ENCODE measurements around the gene LOXL3. TPM values are rescaled to one million over a fixed set of nuclear protein-coding genes. Genes with fewer than 3 reads are reported as not detected.

LOXL3 gene
- polyA plus RNA-seq, 1 donor from 2014 or later, result 20.1 TPM

DNA sequence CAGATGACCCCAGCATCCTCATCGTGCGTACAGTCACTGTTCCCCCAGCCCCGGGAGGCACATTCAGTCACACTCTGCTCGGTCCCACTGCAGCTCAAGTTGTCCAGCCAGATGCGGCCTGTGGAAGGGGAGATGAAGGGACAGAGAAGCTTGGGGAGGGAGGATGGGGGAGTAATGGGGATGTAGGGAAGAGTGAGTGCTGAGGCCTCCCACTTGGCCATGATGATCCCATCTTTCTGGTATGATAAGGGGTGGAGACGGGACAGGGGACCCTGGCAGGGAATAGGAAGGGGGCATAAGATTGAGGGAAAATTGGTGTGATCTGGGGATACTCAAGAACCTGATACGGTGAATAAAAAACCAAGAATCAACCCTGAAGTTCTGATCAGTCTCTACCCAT, 3.5 kb downstream of the LOXL3 start:
- Histone ChIP-seq H2AFZ (ENCODE audit: low read depth, low read length) (no peak overlapping the region), H3K4me2 (ENCODE audit: low read length) (no peak overlapping the region), H3K79me2 (replicated peaks; ENCODE audit: insufficient read depth, low read length) (no peaks in the 10 kb centered on the region), H3K27ac (ENCODE audit: low read length) (no peak overlapping the region), H3K9ac (ENCODE audit: low read length) (no peak overlapping the region), H4K20me1 (ENCODE audit: insufficient read depth) (no peaks in the 10 kb centered on the region), H3K36me3 (ENCODE audit: insufficient read depth, low read length) (no peaks in the 10 kb centered on the region), H3F3A (ENCODE audit: insufficient read depth, low read length, poor library complexity, severe bottlenecking) (no peaks in the 10 kb centered on the region), H3K27me3 (ENCODE audit: insufficient read depth, low read depth, low read length) (peaks cover 47% of the 10 kb centered on the region), H3K9me2 (ENCODE audit: insufficient read depth, low read length) (no peaks in the 10 kb centered on the region), H3K4me3 (ENCODE audit: low read length) (no peak overlapping the region), H3K9me3 (ENCODE audit: low read length) (no peaks in the 10 kb centered on the region)
- TF ChIP-seq EP300 (conservative IDR thresholded peaks at IDR 0.05; ENCODE audit: poor library complexity, severe bottlenecking) (no peak), POLR2AphosphoS5 (IDR thresholded peaks at IDR 0.05) (no peak), RAD21 (conservative IDR thresholded peaks at IDR 0.05) (no peak), SMC3 (conservative IDR thresholded peaks at IDR 0.05; ENCODE audit: poor library complexity) (no peak), TAF1 (IDR thresholded peaks at IDR 0.05; ENCODE audit: low read depth) (no peak), MXI1 (conservative IDR thresholded peaks at IDR 0.05; ENCODE audit: poor library complexity, severe bottlenecking) (no peak), EZH2 (IDR thresholded peaks at IDR 0.05; ENCODE audit: borderline replicate concordance, insufficient read depth, low read length, poor library complexity, severe bottlenecking) (no peak)
- TF ChIP-seq, protein P1, sequence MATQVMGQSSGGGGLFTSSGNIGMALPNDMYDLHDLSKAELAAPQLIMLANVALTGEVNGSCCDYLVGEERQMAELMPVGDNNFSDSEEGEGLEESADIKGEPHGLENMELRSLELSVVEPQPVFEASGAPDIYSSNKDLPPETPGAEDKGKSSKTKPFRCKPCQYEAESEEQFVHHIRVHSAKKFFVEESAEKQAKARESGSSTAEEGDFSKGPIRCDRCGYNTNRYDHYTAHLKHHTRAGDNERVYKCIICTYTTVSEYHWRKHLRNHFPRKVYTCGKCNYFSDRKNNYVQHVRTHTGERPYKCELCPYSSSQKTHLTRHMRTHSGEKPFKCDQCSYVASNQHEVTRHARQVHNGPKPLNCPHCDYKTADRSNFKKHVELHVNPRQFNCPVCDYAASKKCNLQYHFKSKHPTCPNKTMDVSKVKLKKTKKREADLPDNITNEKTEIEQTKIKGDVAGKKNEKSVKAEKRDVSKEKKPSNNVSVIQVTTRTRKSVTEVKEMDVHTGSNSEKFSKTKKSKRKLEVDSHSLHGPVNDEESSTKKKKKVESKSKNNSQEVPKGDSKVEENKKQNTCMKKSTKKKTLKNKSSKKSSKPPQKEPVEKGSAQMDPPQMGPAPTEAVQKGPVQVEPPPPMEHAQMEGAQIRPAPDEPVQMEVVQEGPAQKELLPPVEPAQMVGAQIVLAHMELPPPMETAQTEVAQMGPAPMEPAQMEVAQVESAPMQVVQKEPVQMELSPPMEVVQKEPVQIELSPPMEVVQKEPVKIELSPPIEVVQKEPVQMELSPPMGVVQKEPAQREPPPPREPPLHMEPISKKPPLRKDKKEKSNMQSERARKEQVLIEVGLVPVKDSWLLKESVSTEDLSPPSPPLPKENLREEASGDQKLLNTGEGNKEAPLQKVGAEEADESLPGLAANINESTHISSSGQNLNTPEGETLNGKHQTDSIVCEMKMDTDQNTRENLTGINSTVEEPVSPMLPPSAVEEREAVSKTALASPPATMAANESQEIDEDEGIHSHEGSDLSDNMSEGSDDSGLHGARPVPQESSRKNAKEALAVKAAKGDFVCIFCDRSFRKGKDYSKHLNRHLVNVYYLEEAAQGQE (IDR thresholded peaks at IDR 0.05; ENCODE audit: borderline replicate concordance), result no peak
- TF ChIP-seq, protein P2, sequence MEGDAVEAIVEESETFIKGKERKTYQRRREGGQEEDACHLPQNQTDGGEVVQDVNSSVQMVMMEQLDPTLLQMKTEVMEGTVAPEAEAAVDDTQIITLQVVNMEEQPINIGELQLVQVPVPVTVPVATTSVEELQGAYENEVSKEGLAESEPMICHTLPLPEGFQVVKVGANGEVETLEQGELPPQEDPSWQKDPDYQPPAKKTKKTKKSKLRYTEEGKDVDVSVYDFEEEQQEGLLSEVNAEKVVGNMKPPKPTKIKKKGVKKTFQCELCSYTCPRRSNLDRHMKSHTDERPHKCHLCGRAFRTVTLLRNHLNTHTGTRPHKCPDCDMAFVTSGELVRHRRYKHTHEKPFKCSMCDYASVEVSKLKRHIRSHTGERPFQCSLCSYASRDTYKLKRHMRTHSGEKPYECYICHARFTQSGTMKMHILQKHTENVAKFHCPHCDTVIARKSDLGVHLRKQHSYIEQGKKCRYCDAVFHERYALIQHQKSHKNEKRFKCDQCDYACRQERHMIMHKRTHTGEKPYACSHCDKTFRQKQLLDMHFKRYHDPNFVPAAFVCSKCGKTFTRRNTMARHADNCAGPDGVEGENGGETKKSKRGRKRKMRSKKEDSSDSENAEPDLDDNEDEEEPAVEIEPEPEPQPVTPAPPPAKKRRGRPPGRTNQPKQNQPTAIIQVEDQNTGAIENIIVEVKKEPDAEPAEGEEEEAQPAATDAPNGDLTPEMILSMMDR (IDR thresholded peaks at IDR 0.05; ENCODE audit: poor library complexity, severe bottlenecking), result no peak

DNA sequence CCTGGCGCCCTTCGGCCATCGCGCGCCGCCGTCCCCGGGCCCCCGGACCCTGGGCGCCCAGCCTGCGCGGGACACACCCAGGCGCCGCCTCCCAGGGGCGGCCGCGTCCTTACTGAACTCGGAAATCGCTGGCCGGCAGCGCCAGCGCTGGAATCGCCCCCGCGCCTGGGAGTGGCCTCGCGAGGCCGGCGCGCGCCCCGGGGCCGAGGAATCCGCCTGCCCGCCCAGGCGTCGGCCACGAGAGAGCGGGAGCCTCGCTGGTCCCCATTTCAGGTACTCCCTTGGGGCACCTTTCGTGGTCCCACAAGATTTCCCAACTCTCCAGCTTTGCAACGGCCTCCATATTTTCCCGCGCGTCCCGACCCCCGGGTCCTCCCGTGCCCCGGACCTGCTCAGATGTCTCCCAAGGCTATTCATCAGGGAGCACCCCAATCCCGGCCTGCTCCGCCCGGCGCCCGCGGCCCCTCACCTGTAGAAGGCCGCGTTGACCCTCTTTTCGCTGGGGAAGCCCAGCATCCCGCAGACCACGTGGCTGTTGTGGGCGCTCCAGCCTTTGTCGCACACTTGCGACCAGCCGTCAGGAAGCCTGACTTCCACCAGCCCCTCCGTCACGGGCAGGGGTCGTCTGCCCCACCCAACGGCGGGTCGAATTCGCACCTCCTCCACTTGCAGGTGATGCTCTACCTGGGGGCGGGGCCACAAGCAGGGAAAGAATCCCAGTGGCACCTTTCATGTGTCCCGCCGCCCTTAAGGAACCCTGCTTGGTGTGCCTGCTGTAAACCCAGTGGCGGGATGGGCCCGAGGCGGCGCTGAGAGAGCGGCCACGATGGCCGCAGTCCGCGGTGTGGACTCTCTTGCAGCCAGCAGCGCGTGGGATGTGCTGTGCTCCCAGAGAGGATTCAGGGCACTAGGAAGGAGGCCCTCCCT, 4.6 kb downstream of the LOXL3 start:
- peak overlapping the region; percentile 55 for H3K4me3 ChIP-seq (ENCODE audit: low read length)
- H3K9ac ChIP-seq (ENCODE audit: low read length), result no peak overlapping the region
- no peaks in the 10 kb centered on the region for H3K36me3 ChIP-seq (ENCODE audit: insufficient read depth, low read length)
- H3K9me2 ChIP-seq (ENCODE audit: insufficient read depth, low read length), result no peaks in the 10 kb centered on the region
- no peaks in the 10 kb centered on the region for H4K20me1 ChIP-seq (ENCODE audit: insufficient read depth)
- TF ChIP-seq SMC3 (conservative IDR thresholded peaks at IDR 0.05; ENCODE audit: poor library complexity), result no peak
- no peak for TF ChIP-seq RAD21 (conservative IDR thresholded peaks at IDR 0.05)
- TF ChIP-seq, protein P2 (IDR thresholded peaks at IDR 0.05; ENCODE audit: poor library complexity, severe bottlenecking), result no peak
- TF ChIP-seq EP300 (conservative IDR thresholded peaks at IDR 0.05; ENCODE audit: poor library complexity, severe bottlenecking), result no peak
- TF ChIP-seq POLR2AphosphoS5 (IDR thresholded peaks at IDR 0.05), result no peak
- TF ChIP-seq MXI1 (conservative IDR thresholded peaks at IDR 0.05; ENCODE audit: poor library complexity, severe bottlenecking), result no peak
- TF ChIP-seq EZH2 (IDR thresholded peaks at IDR 0.05; ENCODE audit: borderline replicate concordance, insufficient read depth, low read length, poor library complexity, severe bottlenecking), result no peak
- TF ChIP-seq TAF1 (IDR thresholded peaks at IDR 0.05; ENCODE audit: low read depth), result no peak
- TF ChIP-seq, protein P1 (IDR thresholded peaks at IDR 0.05; ENCODE audit: borderline replicate concordance), result no peak
- no peaks in the 10 kb centered on the region for H3K79me2 ChIP-seq (replicated peaks; ENCODE audit: insufficient read depth, low read length)
- H3K9me3 ChIP-seq (ENCODE audit: low read length), result no peaks in the 10 kb centered on the region
- no peak overlapping the region for H3K27ac ChIP-seq (ENCODE audit: low read length)
- peaks cover 37% of the 10 kb centered on the region for H3K27me3 ChIP-seq (ENCODE audit: insufficient read depth, low read depth, low read length)
- H3K4me2 ChIP-seq (ENCODE audit: low read length), result no peak overlapping the region
- H3F3A ChIP-seq (ENCODE audit: insufficient read depth, low read length, poor library complexity, severe bottlenecking), result no peaks in the 10 kb centered on the region
- H2AFZ ChIP-seq (ENCODE audit: low read depth, low read length), result no peak overlapping the region
